Tongue (tissue), 2 donors: ENCODE measurements around the gene UGT1A8. TPM values are rescaled to one million over a fixed set of nuclear protein-coding genes. Genes with fewer than 3 reads are reported as not detected.
A peak's percentile ranks its signal among the peaks of the same experiment; 100 is the strongest.
"Not testable (repeated sequence)": the region's sequence is repeated elsewhere in the genome, so short reads cannot be mapped to it uniquely, and the experiment has no call there.

Experiments used
- DNase-seq: peaks from one replicate; pipeline ENCODE4 v3.0.0-alpha.2; 2015
- total RNA-seq: library from RNA; depleted of rRNA; stranded (reverse); fragments of >200 nt; gene quantifications from one replicate; pipeline ENCODE4 v1.2.3, GENCODE V29; 2014

The UGT1A8 gene
- total RNA-seq, 1 donor from 2014 or later, result 0.31 TPM

- DNase-seq, result no peak
Observed at GRCh38 chr2:233689031-233689430, 71.6 kb downstream of the UGT1A8 start.

- no peak for DNase-seq
Observed at GRCh38 chr2:233689501-233689900, 72.1 kb downstream of the UGT1A8 start.

GRCh38 chr2:233690444-233690843 is 73.0 kb downstream of the UGT1A8 start:
- DNase-seq, result no peak

GRCh38 chr2:233691443-233692433 is 74.3 kb downstream of the UGT1A8 start:
- DNase-seq, result peak; percentile 30

- DNase-seq, result no peak
Observed at GRCh38 chr2:233692648-233693047, 75.2 kb downstream of the UGT1A8 start, which contains the start of gene UGT1A6. UGT1A6 (plus strand) TSS chr2:233692890; CDS start chr2:233693005, 115 bp downstream.

- DNase-seq, result no peak
Observed at GRCh38 chr2:233693963-233694362, 76.5 kb downstream of the UGT1A8 start.

GRCh38 chr2:233698740-233699139 is 81.3 kb downstream of the UGT1A8 start:
- DNase-seq, result no peak

GRCh38 chr2:233699424-233700027 is 82.1 kb downstream of the UGT1A8 start:
- DNase-seq, result no peak

- DNase-seq, result no peak
Observed at GRCh38 chr2:233700028-233700635, 82.7 kb downstream of the UGT1A8 start.

GRCh38 chr2:233700842-233701241 is 83.4 kb downstream of the UGT1A8 start:
- not testable (repeated sequence) for DNase-seq

GRCh38 chr2:233702238-233702637 is 84.8 kb downstream of the UGT1A8 start:
- DNase-seq, result no peak

- DNase-seq, result peak; percentile 4
Observed at GRCh38 chr2:233705911-233706506, 88.6 kb downstream of the UGT1A8 start.

GRCh38 chr2:233706720-233707119 is 89.3 kb downstream of the UGT1A8 start:
- no peak for DNase-seq

GRCh38 chr2:233707940-233708644 is 90.7 kb downstream of the UGT1A8 start:
- DNase-seq, result no peak

GRCh38 chr2:233708942-233709341 is 91.5 kb downstream of the UGT1A8 start:
- DNase-seq, result no peak

GRCh38 chr2:233711312-233712008 is 94.0 kb downstream of the UGT1A8 start:
- peak; percentile 81 for DNase-seq

- DNase-seq, result no peak
Observed at GRCh38 chr2:233712611-233713261, 95.3 kb downstream of the UGT1A8 start, which contains the start of gene UGT1A5. UGT1A5 (plus strand) TSS chr2:233712907; CDS start chr2:233712992, 85 bp downstream.

GRCh38 chr2:233713262-233713615 is 95.8 kb downstream of the UGT1A8 start:
- DNase-seq, result no peak

- no peak for DNase-seq
Observed at GRCh38 chr2:233714121-233714520, 96.7 kb downstream of the UGT1A8 start.

- DNase-seq, result no peak
Observed at GRCh38 chr2:233718552-233718951, 101.1 kb downstream of the UGT1A8 start, which contains the start of gene UGT1A4. UGT1A4 (plus strand) TSS chr2:233718736; CDS start chr2:233718821, 85 bp downstream.
